Neural cell (in vitro differentiated cells): ENCODE data around the gene CD72. TPM values are rescaled to one million over a fixed set of nuclear protein-coding genes. Genes with fewer than 3 reads are reported as not detected.
A peak's percentile ranks its signal among the peaks of the same experiment; 100 is the strongest.

Source experiments
- H2AFZ ChIP-seq: fragments of 200-600, 300-800 bp; sonication (generic), shearing (Covaris generic); 2 replicates; pipeline ENCODE4 v1.6.0; 2014; ENCODE audit warnings: low read depth, mild to moderate bottlenecking, antibody characterized with exemption, low read length, moderate library complexity
- H3F3A ChIP-seq: fragments of 200-600 bp; shearing (Covaris generic); 2 replicates; pipeline ENCODE4 v1.6.1; 2016; ENCODE audit warnings: mild to moderate bottlenecking, moderate library complexity, mixed read lengths, antibody characterized with exemption, low read length; ENCODE audit not compliant: insufficient read depth, poor library complexity, severe bottlenecking
- H3K27ac ChIP-seq: fragments of 200-600, 300-800 bp; sonication (generic), shearing (Covaris generic); 2 replicates; pipeline ENCODE4 v1.5.1; 2014; ENCODE audit warnings: mild to moderate bottlenecking, low read length, moderate library complexity
- H3K27me3 ChIP-seq: fragments of 300-800, 200-600 bp; sonication (generic), shearing (Covaris generic); 2 replicates; pipeline ENCODE4 v1.6.0; 2014; ENCODE audit warnings: mild to moderate bottlenecking, low read depth, low read length, moderate library complexity; ENCODE audit not compliant: insufficient read depth
- H3K36me3 ChIP-seq: fragments of 300-800, 200-600 bp; sonication (generic), shearing (Covaris generic); 2 replicates; pipeline ENCODE4 v1.5.1; 2014; ENCODE audit warnings: mild to moderate bottlenecking, antibody characterized with exemption, low read length, moderate library complexity; ENCODE audit not compliant: insufficient read depth
- H3K4me2 ChIP-seq: fragments of 300-800, 200-600 bp; sonication (generic), shearing (Covaris generic); 2 replicates; pipeline ENCODE4 v1.6.0; 2014; ENCODE audit warnings: mild to moderate bottlenecking, low read length
- H3K4me3 ChIP-seq: fragments of 300-800, 200-600 bp; sonication (generic), shearing (Covaris generic); 2 replicates; pipeline ENCODE4 v1.5.1; 2014; ENCODE audit warnings: mild to moderate bottlenecking, low read length, moderate library complexity
- H3K79me2 ChIP-seq: fragments of 200-600 bp; shearing (Covaris generic); replicated peaks from 2 replicates; pipeline ENCODE4 v1.6.0; 2014; ENCODE audit warnings: mild to moderate bottlenecking, low read length, moderate library complexity; ENCODE audit not compliant: insufficient read depth
- H3K9ac ChIP-seq: fragments of 300-800, 200-600 bp; sonication (generic), shearing (Covaris generic); 2 replicates; pipeline ENCODE4 v1.6.1; 2016; ENCODE audit warnings: mild to moderate bottlenecking, low read length, mixed read lengths
- H3K9me2 ChIP-seq: fragments of 200-600 bp; shearing (Covaris generic); 2 replicates; pipeline ENCODE4 v1.6.1; 2016; ENCODE audit warnings: mild to moderate bottlenecking, low read length, mixed read lengths; ENCODE audit not compliant: insufficient read depth
- H3K9me3 ChIP-seq: fragments of 200-600, 300-800 bp; sonication (generic), shearing (Covaris generic); 2 replicates; pipeline ENCODE4 v1.6.1; 2016; ENCODE audit warnings: mild to moderate bottlenecking, mixed run types, low read length, moderate library complexity, mixed read lengths
- H4K20me1 ChIP-seq: fragments of 200-600 bp; shearing (Covaris generic); 2 replicates; pipeline ENCODE4 v1.6.1; 2016; ENCODE audit warnings: mild to moderate bottlenecking, mixed run types; ENCODE audit not compliant: insufficient read depth
- CTCF ChIP-seq: fragments of 450-650 bp; IDR thresholded peaks from 2 replicates; pipeline ENCODE4 v1.5.1; 2014; ENCODE audit warnings: antibody characterized with exemption, mild to moderate bottlenecking, moderate library complexity; ENCODE audit not compliant: poor library complexity, severe bottlenecking
- EP300 ChIP-seq: fragments of 450-650 bp; conservative IDR thresholded peaks from 2 replicates; pipeline ENCODE4 v1.6.1; 2014; ENCODE audit warnings: antibody characterized with exemption, mild to moderate bottlenecking, moderate library complexity; ENCODE audit not compliant: poor library complexity, severe bottlenecking
- EZH2 ChIP-seq: fragments of 200-600, 300-800 bp; shearing (Covaris generic), sonication (generic); IDR thresholded peaks from 2 replicates; pipeline ENCODE4 v1.6.1; 2014; ENCODE audit warnings: antibody characterized with exemption, low read length, borderline replicate concordance, mild to moderate bottlenecking; ENCODE audit not compliant: insufficient read depth, poor library complexity, severe bottlenecking
- MXI1 ChIP-seq: fragments of 450-650 bp; conservative IDR thresholded peaks from 2 replicates; pipeline ENCODE4 v1.6.1; 2014; ENCODE audit warnings: antibody characterized with exemption, mild to moderate bottlenecking; ENCODE audit not compliant: poor library complexity, severe bottlenecking
- POLR2AphosphoS5 ChIP-seq: IDR thresholded peaks from 2 replicates; pipeline ENCODE4 v1.6.1; 2012
- RAD21 ChIP-seq: fragments of 450-650 bp; conservative IDR thresholded peaks from 2 replicates; pipeline ENCODE4 v1.6.1; 2014; ENCODE audit warnings: antibody characterized with exemption, mild to moderate bottlenecking, moderate library complexity
- REST ChIP-seq: IDR thresholded peaks from 2 replicates; pipeline ENCODE4 v1.6.1; 2012; ENCODE audit warnings: borderline replicate concordance
- SMC3 ChIP-seq: fragments of 450-650 bp; conservative IDR thresholded peaks from 2 replicates; pipeline ENCODE4 v1.6.1; 2014; ENCODE audit warnings: antibody characterized with exemption, mild to moderate bottlenecking, moderate library complexity; ENCODE audit not compliant: poor library complexity
- TAF1 ChIP-seq: IDR thresholded peaks from 2 replicates; pipeline ENCODE4 v1.6.1; 2012; ENCODE audit warnings: low read depth
- polyA plus RNA-seq: library from polyadenylated mRNA; depleted of rRNA; stranded (reverse); fragments of >200 nt; gene quantifications from 2 replicates; pipeline ENCODE4 v1.2.3, GENCODE V29; 2014

Gene CD72
- polyA plus RNA-seq, 1 donor from 2014 or later = not detected

GRCh38 chr9:35603986-35604577, 14.1 kb downstream of the CD72 start:
- Histone ChIP-seq H3K36me3 (peaks cover 4% of the 10 kb centered on the region), H3K79me2 (peaks cover 13% of the 10 kb centered on the region), H4K20me1 (no peaks in the 10 kb centered on the region), H3K9me3 (no peaks in the 10 kb centered on the region), H3K27me3 (no peaks in the 10 kb centered on the region), H3K9me2 (no peaks in the 10 kb centered on the region), H3K4me3 (peak overlapping the region; percentile 92), H2AFZ (peak overlapping the region; percentile 80), H3F3A (no peaks in the 10 kb centered on the region), H3K27ac (peak overlapping the region; percentile 87), H3K9ac (peak overlapping the region; percentile 77), H3K4me2 (peak overlapping the region; percentile 81)
- TF ChIP-seq SMC3 (peak; percentile 80), RAD21 (peak; percentile 82), REST (no peak), EZH2 (no peak), MXI1 (peak; percentile 79), CTCF (peak; percentile 100), EP300 (peak; percentile 44), TAF1 (peak; percentile 88), POLR2AphosphoS5 (peak; percentile 91)

GRCh38 chr9:35603506-35603985, 14.7 kb downstream of the CD72 start:
- peaks cover 13% of the 10 kb centered on the region for H3K79me2 ChIP-seq
- TF ChIP-seq EP300 (no peak), RAD21 (no peak), MXI1 (no peak), REST (peak; percentile 81), CTCF (no peak), TAF1 (no peak), EZH2 (no peak), POLR2AphosphoS5 (no peak)
- peak overlapping the region; percentile 87 for H3K27ac ChIP-seq

More at GRCh38 chr9:35603506-35603985, 14.7 kb downstream of the CD72 start:
- Histone ChIP-seq H3K27me3 (no peaks in the 10 kb centered on the region), H4K20me1 (no peaks in the 10 kb centered on the region), H3F3A (no peaks in the 10 kb centered on the region), H3K9me2 (no peaks in the 10 kb centered on the region), H3K4me2 (peak overlapping the region; percentile 86), H3K9ac (peak overlapping the region; percentile 73), H3K9me3 (no peaks in the 10 kb centered on the region), H3K4me3 (peak overlapping the region; percentile 92), H3K36me3 (peaks cover 4% of the 10 kb centered on the region), H2AFZ (peak overlapping the region; percentile 49)
